Fibroblast of villous mesenchyme (primary cell): ENCODE data around the gene POTEB3. TPM values are rescaled to one million over a fixed set of nuclear protein-coding genes. Genes with fewer than 3 reads are reported as not detected.
"Not testable (repeated sequence)": the region's sequence is repeated elsewhere in the genome, so short reads cannot be mapped to it uniquely, and the experiment has no call there.

Experiments
- DNase-seq: peaks from one replicate; pipeline ENCODE4 v3.0.0-alpha.2; 2010; ENCODE audit warnings: low read depth
- H3K4me3 ChIP-seq: 2 replicates; pipeline ENCODE4 v1.5.1; 2011; ENCODE audit warnings: low read depth, mild to moderate bottlenecking, low read length
- small RNA-seq: library from RNA; depleted of rRNA; stranded (forward); fragments of <200 nt; gene quantifications from one replicate; pipeline ENCODE3, GENCODE V24; 2012
- total RNA-seq: library from RNA; depleted of rRNA; stranded (reverse); fragments of >200 nt; gene quantifications from 2 replicates; pipeline ENCODE4 v1.2.3, GENCODE V29; 2012

The POTEB3 gene
- total RNA-seq = not detected in 2 replicates

DNA sequence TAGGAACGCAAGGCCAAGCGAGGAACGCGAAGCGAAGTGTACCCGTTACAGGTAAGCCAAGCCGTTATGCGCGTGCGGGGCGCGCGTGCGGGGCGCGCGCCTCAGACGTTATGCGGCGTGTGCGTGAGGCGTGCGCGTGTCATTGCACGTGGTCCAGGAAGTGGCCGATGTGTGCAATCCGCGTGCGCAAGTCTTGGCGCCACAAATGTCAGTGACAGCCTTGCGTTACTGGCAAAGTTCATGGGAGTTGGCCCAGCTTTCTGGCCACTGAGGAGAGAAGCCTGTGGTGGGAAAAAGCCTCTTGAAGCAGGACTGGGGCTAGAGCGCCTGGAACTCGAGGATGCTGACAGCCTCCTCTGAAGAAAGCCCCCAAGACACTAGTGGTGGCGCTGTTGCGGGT lies at the start of gene POTEB3:
POTEB3 (minus strand) TSS at position 101 of the 400 bp plus-strand sequence. CDS start 488 bp downstream, outside the sequence.
- H3K4me3 ChIP-seq, DNase-seq: not testable (repeated sequence)

DNA sequence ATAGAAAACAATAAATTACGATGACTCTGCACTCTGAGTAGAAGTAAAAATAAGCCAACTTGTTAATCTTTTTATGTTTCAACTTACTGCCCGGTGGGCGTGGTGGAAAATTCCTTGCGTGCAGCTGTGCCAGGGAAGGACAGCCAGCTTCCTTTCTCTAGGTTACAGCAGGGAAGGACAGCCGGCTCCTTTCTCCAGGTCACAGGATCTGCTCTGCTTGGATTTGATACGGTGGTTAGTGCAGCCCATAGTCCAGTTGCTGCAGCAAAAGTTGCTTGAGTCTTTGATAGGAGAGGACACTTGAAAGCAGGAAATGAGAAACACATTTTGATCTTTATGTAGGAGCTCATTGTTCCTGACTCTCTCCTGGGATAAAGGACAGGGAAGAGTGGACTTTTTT lies 13.4 kb upstream of the POTEB3 start:
- H3K4me3 ChIP-seq, DNase-seq: not testable (repeated sequence)

DNA sequence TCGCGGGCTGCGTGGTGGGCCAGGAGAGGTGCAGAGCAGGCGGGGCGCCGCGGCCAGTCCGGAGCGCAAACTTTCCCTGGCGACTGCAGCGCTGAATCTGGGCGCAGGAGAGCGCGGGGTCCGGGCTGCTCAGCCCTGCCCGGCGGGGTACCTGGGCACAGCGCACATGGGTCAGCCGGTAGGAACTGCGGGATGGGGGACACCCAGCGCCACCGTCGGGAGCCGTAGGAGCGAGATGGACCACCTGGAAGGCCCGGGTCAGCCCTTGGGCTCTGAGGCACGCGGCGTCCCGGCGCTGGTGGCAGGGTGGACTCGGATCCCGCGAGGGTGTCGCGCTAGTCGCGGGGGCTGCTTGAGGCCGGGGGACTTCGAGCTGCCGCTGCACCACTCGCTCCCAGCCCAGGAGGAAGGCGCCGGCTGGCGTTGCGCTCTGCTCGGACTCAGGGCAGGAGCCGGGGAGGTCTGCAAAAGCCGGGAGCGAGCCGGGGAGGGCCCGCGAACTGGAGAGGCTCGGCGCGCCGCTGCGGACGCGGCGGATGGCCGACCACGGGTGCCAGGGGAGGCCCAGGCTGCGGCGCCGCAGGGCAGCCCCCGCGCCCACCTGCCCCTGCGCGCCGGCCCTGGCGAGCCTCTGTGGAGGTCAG lies 11.7 kb upstream of the POTEB3 start:
- not testable (repeated sequence) for H3K4me3 ChIP-seq, DNase-seq

DNA sequence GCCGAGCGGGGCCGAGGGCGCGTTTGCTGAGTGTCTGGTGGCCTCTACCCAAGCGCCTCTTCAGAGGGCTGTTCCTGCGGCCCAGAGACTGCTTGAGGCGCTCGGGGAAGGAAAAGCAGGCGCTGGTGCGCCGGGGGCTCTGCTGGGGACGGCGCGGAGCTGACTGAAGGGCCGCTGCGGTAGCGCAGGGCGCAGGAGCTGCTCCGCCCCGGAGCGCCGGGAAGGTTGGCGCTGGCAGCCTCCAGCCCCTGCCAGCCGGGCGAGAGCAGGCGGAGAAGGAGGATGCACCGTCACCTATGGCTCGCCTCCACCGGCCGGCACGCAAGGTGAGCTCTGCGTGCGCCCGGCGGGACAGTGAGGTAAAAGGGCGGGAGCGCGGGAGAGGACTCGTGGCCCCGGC lies 11.2 kb upstream of the POTEB3 start:
- not testable (repeated sequence) for DNase-seq, H3K4me3 ChIP-seq

DNA sequence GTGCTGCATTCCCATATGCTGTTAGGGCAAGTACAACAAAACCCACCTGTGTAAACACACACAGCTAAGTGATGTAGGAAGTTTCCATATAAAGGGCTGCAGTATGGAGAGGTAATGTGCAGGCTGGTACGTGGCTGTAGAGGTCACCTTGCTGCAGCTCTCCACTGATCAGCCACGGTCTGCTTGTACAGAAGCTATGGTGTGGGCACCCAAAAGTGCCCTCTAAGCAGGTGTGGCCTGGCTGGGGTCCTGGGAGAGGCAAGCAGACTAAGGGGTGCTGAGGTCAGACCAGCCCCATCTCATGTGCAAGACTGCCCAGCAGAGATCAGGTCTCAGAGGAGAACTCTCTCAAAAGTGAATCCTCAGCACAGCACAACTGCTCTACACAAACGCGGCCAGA lies 32.9 kb downstream of the POTEB3 start:
- DNase-seq, H3K4me3 ChIP-seq: not testable (repeated sequence)

DNA sequence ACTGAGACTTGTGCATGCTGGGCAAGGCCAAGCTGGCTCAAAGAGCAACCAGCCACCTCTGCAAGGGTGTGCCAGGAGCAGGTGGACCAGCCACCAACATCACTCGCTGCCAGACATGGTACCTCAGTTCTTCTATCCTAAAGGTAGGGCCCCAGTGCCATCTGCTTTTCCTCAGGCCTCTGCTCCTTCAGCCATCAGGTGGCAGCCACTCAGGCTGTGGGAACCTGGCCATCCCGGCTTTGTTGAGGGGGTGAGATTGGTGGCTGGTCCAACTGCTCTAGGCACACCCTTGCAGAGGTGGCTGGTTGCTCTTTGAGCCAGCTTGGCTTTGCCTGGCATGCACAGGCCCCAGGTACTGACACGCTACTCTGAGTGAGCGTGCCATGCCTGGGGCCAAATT lies 38.8 kb downstream of the POTEB3 start:
- not testable (repeated sequence) for DNase-seq

DNA sequence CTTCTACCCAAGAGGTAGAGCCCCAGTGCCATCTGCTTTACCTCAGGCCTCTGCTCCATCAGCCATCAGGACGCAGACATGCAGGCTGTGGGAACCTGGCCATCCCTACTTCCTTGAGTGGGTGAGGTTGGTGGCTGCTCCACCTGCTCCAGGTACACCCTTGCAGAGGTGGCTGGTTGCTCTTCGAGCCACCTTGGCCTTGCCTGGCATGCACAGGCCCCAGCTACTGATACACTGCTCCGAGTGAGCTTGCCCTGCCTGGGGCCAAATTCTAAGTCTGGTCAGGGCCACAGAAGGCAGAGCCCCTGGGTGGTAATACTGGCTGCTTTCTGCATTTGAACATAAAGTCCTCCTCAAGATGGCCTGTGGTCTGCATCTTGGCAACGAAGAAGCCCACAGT lies 41.2 kb downstream of the POTEB3 start:
- H3K4me3 ChIP-seq, DNase-seq: not testable (repeated sequence)

More for the DNA sequence above, 38.8 kb downstream of the POTEB3 start:
- not testable (repeated sequence) for H3K4me3 ChIP-seq

DNA sequence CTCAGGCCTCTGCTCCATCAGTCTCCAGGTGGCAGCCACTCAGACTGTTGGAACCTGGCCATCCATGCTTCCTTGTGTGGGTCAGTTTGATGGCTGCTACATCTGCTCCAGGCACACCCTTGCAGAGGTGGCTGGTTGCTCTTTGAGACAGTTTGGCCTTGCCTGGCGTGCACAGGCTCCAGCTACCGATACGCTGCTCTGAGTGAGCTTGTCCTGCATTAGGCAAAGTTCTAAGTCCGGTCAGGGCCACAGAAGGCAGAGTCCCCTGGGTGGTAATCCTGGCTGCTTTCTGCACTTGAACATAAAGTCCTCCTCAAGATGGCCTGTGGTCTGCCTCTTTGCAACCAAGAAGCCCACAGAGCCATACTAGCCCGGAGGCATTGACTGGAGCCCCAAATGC lies 41.8 kb downstream of the POTEB3 start:
- DNase-seq, H3K4me3 ChIP-seq: not testable (repeated sequence)

DNA sequence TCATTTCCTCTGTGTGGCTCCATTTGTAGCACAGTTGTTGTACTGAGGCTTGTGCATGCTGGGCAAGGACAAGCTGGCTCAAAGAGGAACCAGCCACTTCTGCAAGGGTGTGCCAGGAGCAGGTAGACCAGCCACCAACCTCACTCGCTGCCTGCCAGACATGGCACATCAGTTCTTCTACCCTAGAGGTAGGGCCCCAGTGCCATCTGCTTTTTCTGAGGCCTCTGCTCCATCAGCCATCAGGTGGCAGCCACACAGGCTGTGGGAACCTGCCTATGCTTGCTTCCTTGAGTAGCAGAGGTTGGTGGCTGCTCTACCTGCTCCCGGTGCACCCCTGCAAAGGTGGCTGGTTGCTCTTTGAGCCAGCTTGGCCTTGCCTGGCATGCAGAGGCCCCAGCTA lies 42.6 kb downstream of the POTEB3 start:
- not testable (repeated sequence) for DNase-seq, H3K4me3 ChIP-seq

DNA sequence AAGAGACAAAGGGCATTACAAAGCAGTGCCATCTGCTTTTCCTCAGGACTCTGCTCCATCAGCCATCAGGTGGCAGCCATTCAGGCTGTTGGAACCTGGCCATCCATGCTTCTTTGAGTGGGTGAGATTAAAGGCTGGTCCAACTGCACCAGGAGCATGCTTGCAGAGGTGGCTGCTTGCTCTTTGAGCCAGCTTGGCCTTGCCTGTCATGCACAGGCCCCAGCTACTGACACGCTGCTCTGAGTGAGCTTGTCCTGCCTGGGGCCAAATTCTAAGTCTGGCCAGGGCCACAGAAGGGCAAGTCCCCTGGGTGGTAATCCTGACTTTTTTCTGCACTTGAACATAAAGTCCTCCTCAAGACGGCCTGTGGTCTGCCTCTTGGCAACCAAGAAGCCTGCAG lies 43.1 kb downstream of the POTEB3 start:
- not testable (repeated sequence) for H3K4me3 ChIP-seq

DNA sequence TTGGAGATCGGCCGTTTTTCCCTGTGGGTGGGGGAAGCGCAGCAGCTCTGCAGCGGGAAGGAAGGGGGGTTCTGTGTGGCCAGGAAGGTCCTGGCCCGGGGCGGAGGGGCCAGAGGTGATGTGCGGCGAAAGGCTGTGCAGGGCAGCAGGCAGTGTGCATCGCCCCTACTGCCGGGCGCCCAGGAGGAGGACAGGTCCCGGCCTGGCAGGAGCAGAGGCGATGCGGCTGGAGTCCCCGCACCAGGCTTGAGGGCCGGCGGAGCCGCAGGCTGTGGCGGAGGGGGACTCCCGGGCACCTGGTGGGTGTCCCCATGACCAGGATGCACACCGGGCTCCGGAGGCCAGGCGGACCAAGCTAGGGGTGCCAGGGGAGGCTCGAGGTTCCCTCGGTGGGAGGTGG lies 54.3 kb downstream of the POTEB3 start:
- DNase-seq, H3K4me3 ChIP-seq: not testable (repeated sequence)

More for the DNA sequence above, 43.1 kb downstream of the POTEB3 start:
- not testable (repeated sequence) for DNase-seq

DNA sequence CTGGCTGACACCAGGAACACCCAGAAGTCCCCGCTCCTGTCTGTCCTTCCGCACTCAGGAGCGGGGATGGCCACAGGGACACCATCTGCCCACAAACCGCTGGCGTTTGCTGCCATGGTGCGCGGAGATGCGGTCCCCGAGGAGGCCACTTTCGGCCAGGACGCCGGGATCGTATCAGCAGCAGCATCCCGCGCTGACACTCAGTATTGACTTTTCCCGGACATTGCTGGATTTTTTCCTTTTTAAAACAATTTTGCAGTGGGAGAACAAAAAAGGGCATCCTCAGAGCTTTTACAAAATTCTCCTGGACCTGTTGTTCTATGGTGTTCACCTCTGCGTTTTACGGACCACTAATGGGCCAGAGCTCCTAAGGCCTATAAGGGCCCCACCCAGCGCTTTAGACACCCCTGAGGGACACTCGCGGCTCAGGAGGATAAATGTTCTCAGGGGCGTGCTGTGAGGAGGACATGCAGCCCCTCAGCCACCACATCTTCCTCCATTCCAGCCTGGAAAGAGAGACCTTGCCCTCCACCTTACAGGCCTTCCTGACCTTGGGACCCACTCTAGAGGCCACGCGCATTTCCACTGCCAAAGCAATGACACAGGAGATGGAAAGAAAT lies 56.3 kb downstream of the POTEB3 start:
- not testable (repeated sequence) for H3K4me3 ChIP-seq, DNase-seq

DNA sequence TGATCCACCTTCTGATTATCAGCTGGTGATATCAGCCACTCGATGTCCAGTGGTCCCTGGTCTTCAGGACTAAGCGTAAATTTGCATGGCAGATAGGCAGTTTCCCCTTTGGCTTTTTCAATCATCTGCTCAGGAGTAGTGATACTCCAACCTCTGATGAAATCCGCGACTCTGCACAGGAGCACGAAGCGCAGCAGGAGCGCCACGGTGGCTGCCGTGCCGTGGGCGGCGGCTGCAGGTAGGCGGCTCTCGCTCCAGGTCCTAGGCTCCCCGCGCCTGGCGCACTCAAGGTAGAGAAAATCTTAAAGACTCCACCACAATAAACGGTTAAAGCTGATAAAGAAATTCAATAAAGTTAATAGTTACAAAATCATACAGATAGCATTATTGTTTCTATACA lies 66.6 kb downstream of the POTEB3 start:
- DNase-seq, H3K4me3 ChIP-seq: not testable (repeated sequence)

DNA sequence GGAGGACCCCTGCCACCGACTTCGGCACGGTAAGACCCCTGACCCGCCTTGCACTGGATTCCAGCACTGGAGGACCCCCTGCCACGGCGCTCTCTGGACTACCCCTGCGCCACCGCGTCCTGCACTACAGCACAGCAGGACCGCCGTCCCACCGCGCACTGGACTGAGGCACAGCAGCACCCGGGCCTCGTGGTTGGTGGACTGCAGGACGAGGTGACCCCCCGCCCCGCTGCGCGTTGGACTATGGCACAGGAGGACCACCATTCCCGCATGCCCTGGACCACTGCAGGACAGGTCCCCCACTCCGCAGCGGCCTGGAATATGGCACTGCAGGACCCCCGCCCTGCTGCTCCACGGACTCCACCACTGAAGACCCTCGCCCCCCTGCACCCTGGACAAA lies 71.1 kb downstream of the POTEB3 start:
- DNase-seq, H3K4me3 ChIP-seq: not testable (repeated sequence)

DNA sequence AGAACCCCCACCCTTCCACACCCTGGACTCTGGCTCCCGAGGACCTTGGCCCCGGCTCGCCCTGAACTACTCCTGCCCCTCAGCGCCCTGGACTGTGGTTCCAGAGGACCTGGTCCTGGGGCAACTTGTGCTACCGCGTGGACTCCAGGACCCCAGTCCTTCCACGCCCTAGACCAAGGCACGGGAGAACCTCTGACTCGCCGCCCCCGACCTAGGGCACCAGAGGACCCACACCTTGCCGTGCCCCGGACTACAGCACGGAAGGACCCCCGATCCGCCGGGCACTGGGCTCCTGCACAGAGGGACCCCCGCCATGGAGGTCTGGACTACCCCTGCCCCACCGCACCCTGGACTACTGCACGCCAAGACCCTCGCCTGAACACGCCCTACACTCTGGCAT lies 71.7 kb downstream of the POTEB3 start:
- DNase-seq, H3K4me3 ChIP-seq: not testable (repeated sequence)

Small RNA genes within 50 kb of the gene (small RNA-seq; reads per million reads assigned to genes)
- gene GRAMD4P6 = not detected
- gene MIR3118-3 = not detected
- not detected for gene RF00026
